Measurements from ENCODE around the gene LIG3.
"Not testable (repeated sequence)": the region's sequence is repeated elsewhere in the genome, so short reads cannot be mapped to it uniquely, and the experiment has no call there.

The LIG3 gene

GRCh38 chr17:35045458-35045979 is 65.2 kb downstream of the LIG3 start:
- not testable (repeated sequence) for DNase-seq

- DNase-seq: no peak
Observed at GRCh38 chr17:35046245-35046644, 65.9 kb downstream of the LIG3 start.

DNA sequence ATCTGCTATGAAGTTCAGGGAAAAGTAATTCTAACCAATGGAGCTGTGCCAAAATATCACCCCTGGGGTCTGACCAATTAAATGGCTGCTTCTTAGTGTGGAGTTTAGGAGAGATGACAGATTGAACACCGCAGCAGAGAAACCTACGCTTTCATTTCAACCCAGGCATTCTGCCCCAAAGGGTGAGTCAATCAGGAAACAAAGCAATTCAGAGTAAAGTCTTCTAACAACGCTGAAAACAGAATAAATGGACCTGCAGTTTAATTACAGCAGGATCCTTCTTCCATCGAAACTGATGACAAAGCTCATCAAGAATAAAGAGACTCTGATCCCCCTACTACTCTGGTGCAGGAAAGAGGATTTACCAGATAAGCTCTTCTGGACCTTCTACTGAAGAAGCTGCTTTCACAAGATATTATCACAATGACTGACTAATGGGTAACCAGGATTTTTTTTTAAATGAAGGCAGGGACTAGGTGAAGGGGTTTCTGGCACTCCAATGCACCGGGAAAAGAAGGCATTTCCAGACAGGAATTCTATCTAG is 66.5 kb downstream of the LIG3 start:
- no peak for DNase-seq

DNA sequence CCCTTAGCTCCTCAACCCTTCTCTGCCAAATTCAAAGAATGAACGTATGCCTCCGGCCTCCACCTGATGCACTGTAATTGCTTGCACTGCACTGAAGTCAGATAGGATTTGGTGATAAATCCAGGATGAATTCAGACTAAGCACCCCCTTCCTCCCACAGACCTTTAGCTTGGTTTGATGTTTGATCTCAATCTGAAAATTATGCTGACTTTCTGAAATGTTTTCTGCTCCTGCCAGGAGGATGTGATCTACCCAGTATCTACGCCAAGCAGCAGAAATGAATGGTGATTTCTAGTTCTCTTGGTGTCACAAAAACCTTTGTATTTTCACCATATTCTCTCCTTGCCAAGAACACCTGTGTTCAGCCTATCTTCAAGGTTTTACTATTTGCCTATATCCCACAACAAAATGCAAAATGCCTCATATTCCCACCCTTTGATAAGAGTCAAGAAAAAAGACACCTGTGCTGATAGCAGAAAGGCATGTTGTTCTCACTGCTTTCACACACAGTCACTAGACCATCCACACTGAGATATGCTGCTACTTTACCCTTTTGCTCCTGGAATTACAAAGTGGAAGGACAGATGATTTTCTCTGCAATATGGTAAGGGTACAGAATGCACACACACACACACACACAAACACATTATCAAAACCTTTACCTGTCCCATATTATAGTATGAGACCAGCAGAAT is 68.5 kb downstream of the LIG3 start:
- no peak for DNase-seq

GRCh38 chr17:35050170-35050569 is 69.9 kb downstream of the LIG3 start:
- DNase-seq: no peak

DNA sequence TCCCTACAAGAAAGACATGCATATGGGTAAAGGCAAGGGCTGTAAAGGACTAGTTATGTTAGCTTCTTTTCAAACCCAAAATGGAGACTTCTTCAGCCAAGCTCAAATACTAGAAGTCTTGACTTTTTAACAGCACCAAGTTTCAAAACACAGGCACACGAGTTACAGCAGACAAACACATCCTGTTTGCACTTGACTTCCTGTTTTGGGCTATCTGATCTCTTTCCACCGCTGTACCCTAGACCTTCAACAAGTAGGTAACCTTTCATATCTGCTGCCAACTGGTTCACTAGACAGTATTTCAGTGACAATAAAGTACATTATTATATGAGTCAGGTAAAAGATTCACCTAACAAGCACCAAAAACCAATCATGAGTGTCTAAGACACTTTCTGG is 70.9 kb downstream of the LIG3 start:
- DNase-seq: peak; percentile 70

- DNase-seq: no peak
Observed at GRCh38 chr17:35051579-35052240, 71.4 kb downstream of the LIG3 start.

- no peak for DNase-seq
Observed at GRCh38 chr17:35052241-35052610, 71.9 kb downstream of the LIG3 start.

DNA sequence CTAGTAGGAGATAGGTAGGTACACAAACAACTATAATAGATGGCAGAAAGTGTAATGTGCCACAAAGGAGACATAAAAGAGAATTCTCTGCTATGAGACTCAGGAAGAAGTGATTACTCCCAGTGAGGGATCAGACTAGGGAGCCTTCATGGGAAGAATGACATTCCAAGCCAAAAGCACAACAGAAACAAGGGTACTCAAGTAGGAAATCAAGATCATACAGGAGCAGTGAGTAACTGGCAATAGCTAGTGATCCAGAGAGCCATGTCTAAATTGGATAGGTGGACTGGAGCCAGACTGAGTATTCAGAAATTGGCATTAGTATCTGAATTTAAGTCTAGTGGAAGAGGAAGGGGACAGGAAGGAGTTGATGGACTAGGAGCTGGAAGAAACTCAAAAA is 72.5 kb downstream of the LIG3 start:
- no peak for DNase-seq

DNA sequence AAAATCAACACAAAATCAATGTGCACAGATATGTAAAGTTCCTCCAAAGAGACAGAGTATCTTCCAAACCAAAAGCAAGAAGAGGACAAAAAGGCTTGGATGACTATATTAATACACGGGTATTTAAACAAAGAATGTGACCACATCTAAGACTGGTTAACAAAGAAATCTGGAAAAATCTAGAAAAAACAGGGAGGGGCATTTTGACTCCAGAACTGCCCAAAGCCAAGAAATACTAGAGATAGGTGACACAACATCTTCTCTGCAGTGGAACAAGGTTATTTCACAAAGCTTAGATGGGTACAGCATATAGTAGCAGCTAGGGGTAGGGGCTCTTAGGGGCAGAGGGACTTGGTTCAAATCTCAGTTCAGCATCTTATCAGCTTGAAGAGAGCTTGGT is 72.9 kb downstream of the LIG3 start:
- no peak for DNase-seq

GRCh38 chr17:35056013-35056412 is 75.7 kb downstream of the LIG3 start:
- no peak for DNase-seq

DNA sequence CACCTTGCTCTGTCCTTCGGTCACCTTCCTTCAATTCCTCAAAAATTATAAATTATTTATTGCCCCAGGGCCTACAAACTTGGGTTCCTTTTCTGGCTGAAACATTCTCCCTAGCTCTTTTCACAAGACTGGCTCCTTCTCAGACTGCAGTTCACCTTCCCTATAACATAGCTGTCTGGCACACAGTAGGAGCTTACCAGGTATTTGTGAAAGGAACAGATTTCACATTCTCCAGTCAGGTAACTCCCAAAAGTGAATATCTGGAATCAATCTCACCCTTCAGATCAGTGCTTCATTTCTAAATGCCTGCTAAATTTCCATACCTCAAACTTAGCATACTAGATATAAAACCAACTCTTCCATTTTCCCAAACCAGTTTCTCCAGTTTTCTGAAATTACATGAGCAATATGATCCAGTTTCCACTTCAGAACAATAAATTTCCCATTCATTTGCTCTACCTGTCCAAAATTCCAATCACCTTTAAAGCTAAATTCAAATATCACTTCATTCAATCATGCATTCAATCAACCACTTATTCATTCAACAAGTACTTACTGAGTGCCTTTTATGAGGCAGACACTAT is 77.1 kb downstream of the LIG3 start:
- DNase-seq: no peak

Data from hematopoietic multipotent progenitor cell treated with erythropoietin and hydrocortisone succinate and interleukin-3 and kit ligand, for 8 days (in vitro differentiated cells).